HepG2 (cell line): ENCODE measurements around the gene SMARCD1. TPM values are rescaled to one million over a fixed set of nuclear protein-coding genes. Genes with fewer than 3 reads are reported as not detected.

Experiments
- ARID5B ChIP-seq: IDR thresholded peaks from 2 replicates; pipeline ENCODE4 v1.4.0; 2020; ENCODE audit warnings: mild to moderate bottlenecking, missing genetic modification reagents
- CBX5 ChIP-seq: sonication (generic); formaldehyde crosslinking; IDR thresholded peaks from 2 replicates; pipeline ENCODE4 v1.4.0; 2020; ENCODE audit warnings: missing genetic modification reagents, borderline replicate concordance
- CTCF ChIP-seq: sonication (generic); formaldehyde crosslinking; IDR thresholded peaks from 2 replicates; pipeline ENCODE4 v1.5.0; 2020; ENCODE audit warnings: mild to moderate bottlenecking, missing genetic modification reagents, moderate library complexity
- ESRRA ChIP-seq: sonication (generic); formaldehyde crosslinking; IDR thresholded peaks from 2 replicates; pipeline ENCODE4 v1.5.1; 2020; ENCODE audit warnings: mild to moderate bottlenecking, low read depth, missing genetic modification reagents
- FOXK1 ChIP-seq: sonication (generic); formaldehyde crosslinking; IDR thresholded peaks from 2 replicates; pipeline ENCODE4 v1.4.0; 2020; ENCODE audit warnings: low read depth, missing genetic modification reagents, borderline replicate concordance
- FOXM1 ChIP-seq: sonication (generic); formaldehyde crosslinking; IDR thresholded peaks from 2 replicates; pipeline ENCODE4 v1.5.0; 2020; ENCODE audit warnings: missing genetic modification reagents
- GATAD1 ChIP-seq: IDR thresholded peaks from 2 replicates; pipeline ENCODE4 v1.6.1; 2016; ENCODE audit warnings: missing genetic modification reagents, missing compliant biosample characterization
- GTF3A ChIP-seq: sonication (generic); formaldehyde crosslinking; conservative IDR thresholded peaks from 2 replicates; pipeline ENCODE4 v1.4.0; 2020; ENCODE audit warnings: mild to moderate bottlenecking, missing genetic modification reagents
- KAT8 ChIP-seq: IDR thresholded peaks from 2 replicates; pipeline ENCODE4 v1.6.1; 2016; ENCODE audit warnings: missing genetic modification reagents, missing compliant biosample characterization
- MTA1 ChIP-seq: sonication (generic); formaldehyde crosslinking; IDR thresholded peaks from 2 replicates; pipeline ENCODE4 v1.4.0; 2020; ENCODE audit warnings: missing genetic modification reagents, mild to moderate bottlenecking, borderline replicate concordance
- PHF20 ChIP-seq: sonication (generic); formaldehyde crosslinking; IDR thresholded peaks from 2 replicates; pipeline ENCODE4 v1.5.0; 2020; ENCODE audit warnings: mild to moderate bottlenecking, missing genetic modification reagents
- SAP130 ChIP-seq: IDR thresholded peaks from 2 replicates; pipeline ENCODE4 v1.6.1; 2016; ENCODE audit warnings: low read depth
- SMC3 ChIP-seq: IDR thresholded peaks from 2 replicates; pipeline ENCODE4 v1.6.1; 2011; ENCODE audit warnings: low read length, improper control_type of control experiment
- SOX13 ChIP-seq, 3 experiments: fragments of 450-650 bp in 1 of 3; sonication (generic) in 1 of 3; formaldehyde crosslinking in 1 of 3; IDR thresholded peaks in 2 of 3; conservative IDR thresholded peaks in 1 of 3; 2 replicates each; pipeline versions ENCODE4 v1.5.0 to v1.6.1; 2016 to 2020; ENCODE audit warnings: antibody characterized with exemption in 1 of 3, mild to moderate bottlenecking in 1 of 3, missing compliant biosample characterization in 1 of 3, missing genetic modification reagents in 1 of 3, moderate library complexity in 1 of 3
- STAG1 ChIP-seq: sonication (generic); formaldehyde crosslinking; IDR thresholded peaks from 2 replicates; pipeline ENCODE4 v1.4.0; 2020; ENCODE audit warnings: missing genetic modification reagents
- XRCC5 ChIP-seq: fragments of 200-400 bp; formaldehyde crosslinking; optimal IDR thresholded peaks from 2 replicates; pipeline ENCODE3; 2017; ENCODE audit warnings: mild to moderate bottlenecking, low read length
- YEATS4 ChIP-seq: sonication (generic); formaldehyde crosslinking; IDR thresholded peaks from 2 replicates; pipeline ENCODE4 v1.4.0; 2020; ENCODE audit warnings: missing genetic modification reagents, borderline replicate concordance
- ZBTB21 ChIP-seq: sonication (generic); formaldehyde crosslinking; IDR thresholded peaks from 2 replicates; pipeline ENCODE4 v1.4.0; 2020; ENCODE audit warnings: missing genetic modification reagents
- ZBTB38 ChIP-seq: sonication (generic); formaldehyde crosslinking; IDR thresholded peaks from 2 replicates; pipeline ENCODE4 v1.5.1; 2020; ENCODE audit warnings: mild to moderate bottlenecking, missing genetic modification reagents
- ZFP36L1 ChIP-seq: sonication (generic); formaldehyde crosslinking; IDR thresholded peaks from 2 replicates; pipeline ENCODE4 v1.8.0; 2022; ENCODE audit warnings: mild to moderate bottlenecking, missing genetic modification reagents, moderate library complexity
- ZFX ChIP-seq: sonication (generic); formaldehyde crosslinking; IDR thresholded peaks from 2 replicates; pipeline ENCODE4 v1.4.0; 2020; ENCODE audit warnings: mild to moderate bottlenecking, low read depth, missing genetic modification reagents, moderate library complexity
- ZFY ChIP-seq: sonication (generic); formaldehyde crosslinking; IDR thresholded peaks from 2 replicates; pipeline ENCODE4 v1.4.0; 2020; ENCODE audit warnings: missing genetic modification reagents
- ZNF232 ChIP-seq: sonication (generic); formaldehyde crosslinking; IDR thresholded peaks from 2 replicates; pipeline ENCODE4 v1.4.0; 2020; ENCODE audit warnings: missing genetic modification reagents, borderline replicate concordance
- ZNF784 ChIP-seq: sonication (generic); formaldehyde crosslinking; IDR thresholded peaks from 2 replicates; pipeline ENCODE4 v1.5.1; 2020; ENCODE audit warnings: missing genetic modification reagents, mild to moderate bottlenecking, borderline replicate concordance
- ZNF891 ChIP-seq: sonication (generic); formaldehyde crosslinking; IDR thresholded peaks from 2 replicates; pipeline ENCODE4 v1.5.0; 2020; ENCODE audit warnings: mild to moderate bottlenecking, missing genetic modification reagents
- polyA plus RNA-seq, 8 experiments: library from polyadenylated mRNA; depleted of rRNA in 3 of 8; stranded (reverse) in 7 of 8; unstranded in 1 of 8; fragments of >200 nt; fragmentation: Illumina TruSeq in 4 of 8; extraction: Trizol in 4 of 8; gene quantifications; 2 replicates each; pipeline versions ENCODE4 v1.2.1 to v1.2.3, GENCODE V29; 2011 to 2016; ENCODE audit warnings: low read depth in 4 of 8, missing spikeins in 1 of 8, mixed read lengths in 1 of 8; ENCODE audit not compliant: insufficient read depth in 1 of 8
- total RNA-seq, 5 experiments: library from RNA; depleted of rRNA; stranded (reverse); fragments of >200 nt; fragmentation: Illumina TruSeq; extraction: Trizol; gene quantifications; 2 replicates each; pipeline ENCODE4 v1.2.3, GENCODE V29; 2016; ENCODE audit warnings: low read depth in 1 of 5

Gene SMARCD1
- total and polyA plus RNA-seq, 2 of the 13 experiments (the other 11 are each of a cell fraction or from before 2014, with no cell fraction given), result 51.7 to 54.6 TPM

- TF ChIP-seq ZNF784 (no peak), ZBTB21 (CRISPR knock-in tag) (no peak), ZFY (CRISPR knock-in tag) (peak; percentile 25; the same call in 1 of the 2 replicates), FOXK1 (CRISPR knock-in tag) (no peak), ARID5B (no peak), SOX13 (IDR thresholded peaks at IDR 0.05) (no peak), SOX13 (CRISPR knock-in tag; conservative IDR thresholded peaks at IDR 0.05 in 1 of 2, IDR thresholded peaks at IDR 0.05 in 1 of 2) (no peak), KAT8 (peak; percentile 49; the same call in 1 of the 2 replicates), ZBTB38 (no peak), FOXM1 (CRISPR knock-in tag) (no peak), STAG1 (peak; percentile 66), CTCF (peak; percentile 90), ZNF891 (no peak), ZFP36L1 (no peak), ESRRA (CRISPR knock-in tag) (no peak), XRCC5 (peak; percentile 82), ZNF232 (CRISPR knock-in tag) (no peak), MTA1 (CRISPR knock-in tag) (no peak), GTF3A (CRISPR knock-in tag) (no peak), SMC3 (peak; percentile 67), GATAD1 (no peak), YEATS4 (CRISPR knock-in tag) (0 out of 2 replicates have a peak, but pooled peaks have one; percentile 22), PHF20 (no peak), SAP130 (CRISPR knock-in tag) (0 out of 2 replicates have a peak, but pooled peaks have one; percentile 14), CBX5 (CRISPR knock-in tag) (no peak), ZFX (CRISPR knock-in tag) (peak; percentile 38; the same call in 1 of the 2 replicates)
These were observed 45.8 kb upstream of the SMARCD1 start (continued) for GRCh38 chr12:50039151-50039835.
